ENCODE results near the gene CCDC136.

GRCh38 chr7:128827971-128828711, 36.4 kb downstream of the CCDC136 start:
- no peak for TF ChIP-seq POLR2A (IDR thresholded peaks at IDR 0.05; ENCODE audit: low read depth)
- TF ChIP-seq CTCF (IDR thresholded peaks at IDR 0.05): no peak
- TF ChIP-seq EP300 (IDR thresholded peaks at IDR 0.05): no peak
- TF ChIP-seq POLR2AphosphoS5 (IDR thresholded peaks at IDR 0.05): peak; percentile 64 to 69

Data from esophagus muscularis mucosa (tissue), 4 donors.